ENCODE measurements around the gene PNPLA1.

Gene PNPLA1

GRCh38 chr6:36289281-36289878 lies 19.5 kb downstream of the PNPLA1 start:
- no peak for DNase-seq

GRCh38 chr6:36290668-36291620 lies 21.1 kb downstream of the PNPLA1 start:
- DNase-seq, result no peak

- no peak for DNase-seq
These were observed 22.3 kb downstream of the PNPLA1 start for GRCh38 chr6:36292170-36292569.

GRCh38 chr6:36296240-36296639 lies 26.4 kb downstream of the PNPLA1 start:
- no peak for DNase-seq

- no peak for DNase-seq
These were observed 27.2 kb downstream of the PNPLA1 start for GRCh38 chr6:36297051-36297450.

GRCh38 chr6:36297511-36297910 lies 27.7 kb downstream of the PNPLA1 start:
- no peak for DNase-seq

GRCh38 chr6:36298027-36298426 lies 28.2 kb downstream of the PNPLA1 start:
- no peak for DNase-seq

GRCh38 chr6:36301085-36301658 lies 31.3 kb downstream of the PNPLA1 start:
- DNase-seq, result no peak

GRCh38 chr6:36301781-36302180 lies 31.9 kb downstream of the PNPLA1 start:
- DNase-seq, result no peak

GRCh38 chr6:36302227-36302976 lies 32.5 kb downstream of the PNPLA1 start:
- peak; percentile 36 to 48 for DNase-seq

GRCh38 chr6:36305885-36306284 lies 36.0 kb downstream of the PNPLA1 start:
- DNase-seq, result no peak

GRCh38 chr6:36306375-36306774 lies 36.5 kb downstream of the PNPLA1 start:
- no peak for DNase-seq

GRCh38 chr6:36308514-36308913 lies 38.7 kb downstream of the PNPLA1 start:
- no peak for DNase-seq

GRCh38 chr6:36309203-36309602 lies 39.3 kb downstream of the PNPLA1 start:
- no peak for DNase-seq

GRCh38 chr6:36309900-36310299 lies 40.0 kb downstream of the PNPLA1 start:
- no peak for DNase-seq

GRCh38 chr6:36312854-36313648 lies 43.2 kb downstream of the PNPLA1 start:
- DNase-seq, result no peak

GRCh38 chr6:36313649-36313936 lies 43.7 kb downstream of the PNPLA1 start:
- no peak for DNase-seq

GRCh38 chr6:36314221-36315014 lies 44.6 kb downstream of the PNPLA1 start:
- DNase-seq, result no peak

- DNase-seq, result no peak
These were observed 46.1 kb downstream of the PNPLA1 start for GRCh38 chr6:36315921-36316320.

- DNase-seq, result no peak
These were observed 47.8 kb downstream of the PNPLA1 start for GRCh38 chr6:36317623-36318022.

GRCh38 chr6:36318690-36319435 lies 49.0 kb downstream of the PNPLA1 start:
- DNase-seq, result no peak
